ENCODE measurements around the gene PDGFRB.

Gene PDGFRB

GRCh38 chr5:150162142-150162513 is 6.5 kb upstream of the PDGFRB start:
- no peak for DNase-seq

- DNase-seq, result peak; percentile 43 to 93
These were observed 5.8 kb upstream of the PDGFRB start for GRCh38 chr5:150161242-150162141.

- DNase-seq, result no peak
These were observed 4.9 kb upstream of the PDGFRB start for GRCh38 chr5:150160448-150161081.

GRCh38 chr5:150159741-150160179 is 4.1 kb upstream of the PDGFRB start:
- DNase-seq, result peak; percentile 41 to 65

GRCh38 chr5:150159031-150159430 is 3.4 kb upstream of the PDGFRB start:
- DNase-seq, result no peak

- peak in 1 of 2 donors; percentile 47 for DNase-seq
These were observed 2.7 kb upstream of the PDGFRB start for GRCh38 chr5:150158170-150158949.

GRCh38 chr5:150157168-150157567 is 1.5 kb upstream of the PDGFRB start:
- no peak for DNase-seq

- no peak for DNase-seq
These were observed 895 bp upstream of the PDGFRB start for GRCh38 chr5:150156540-150156939.

- peak in 1 of 2 donors; percentile 30 for DNase-seq
These were observed 353 bp upstream of the PDGFRB start for GRCh38 chr5:150156027-150156368.

GRCh38 chr5:150154618-150155128 is 972 bp downstream of the PDGFRB start:
- no peak for DNase-seq

GRCh38 chr5:150153957-150154617 is 1.6 kb downstream of the PDGFRB start:
- peak in 1 of 2 donors; percentile 28 for DNase-seq

GRCh38 chr5:150153483-150153882 is 2.2 kb downstream of the PDGFRB start:
- DNase-seq, result no peak

- no peak for DNase-seq
These were observed 2.8 kb downstream of the PDGFRB start for GRCh38 chr5:150152636-150153462.

- no peak for DNase-seq
These were observed 6.0 kb downstream of the PDGFRB start for GRCh38 chr5:150149618-150150017.

- no peak for DNase-seq
These were observed 7.3 kb downstream of the PDGFRB start for GRCh38 chr5:150148117-150148927.

GRCh38 chr5:150147670-150148069 is 8.0 kb downstream of the PDGFRB start:
- no peak for DNase-seq

GRCh38 chr5:150146862-150147601 is 8.6 kb downstream of the PDGFRB start:
- DNase-seq, result no peak

GRCh38 chr5:150146235-150146634 is 9.4 kb downstream of the PDGFRB start:
- no peak for DNase-seq

- DNase-seq, result no peak
These were observed 10.8 kb downstream of the PDGFRB start for GRCh38 chr5:150144879-150145278.

GRCh38 chr5:150144246-150144801 is 11.3 kb downstream of the PDGFRB start:
- no peak for DNase-seq
